Stimulated activated CD8-positive, alpha-beta memory T cell treated with anti-CD3 and anti-CD28 coated beads, Interleukin-7, amount 100 ng/mL, for 1 hour (primary cell): ENCODE results near the gene VTI1A.
"Not testable (repeated sequence)": the region's sequence is repeated elsewhere in the genome, so short reads cannot be mapped to it uniquely, and the experiment has no call there.

ENCODE experiments used
- DNase-seq, 2 donors: peaks; one replicate each; pipeline ENCODE4 v3.0.0-alpha.2; 2020; ENCODE audit warnings: low read depth in 2 of 2

The VTI1A gene

GRCh38 chr10:112507046-112507445, 60.0 kb downstream of the VTI1A start:
- no peak for DNase-seq

- no peak for DNase-seq
These were observed 61.0 kb downstream of the VTI1A start for GRCh38 chr10:112507988-112508387.

GRCh38 chr10:112509558-112510291, 62.7 kb downstream of the VTI1A start:
- DNase-seq, result no peak

- no peak for DNase-seq
These were observed 63.4 kb downstream of the VTI1A start for GRCh38 chr10:112510384-112510783.

DNA sequence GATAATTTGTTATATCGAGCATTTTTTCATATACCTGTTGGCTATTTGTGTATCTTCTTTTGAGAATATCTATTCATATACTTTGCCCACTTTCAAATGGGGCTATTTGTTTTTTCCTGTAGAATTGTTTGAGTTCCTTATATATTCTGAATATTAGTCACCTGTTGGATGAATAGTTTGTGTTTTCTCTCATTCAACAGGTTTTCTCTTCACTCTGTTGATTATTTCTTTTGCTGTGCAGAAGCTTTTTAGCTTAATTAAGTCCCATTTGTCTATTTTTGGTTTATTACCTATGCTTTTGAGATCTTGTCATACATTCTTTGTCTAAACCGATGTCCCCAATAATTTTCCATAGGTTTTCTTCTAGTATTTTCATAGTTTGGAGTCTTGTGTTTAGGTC, 65.3 kb downstream of the VTI1A start:
- DNase-seq, result no peak

GRCh38 chr10:112515126-112515525, 68.1 kb downstream of the VTI1A start:
- DNase-seq, result no peak

DNA sequence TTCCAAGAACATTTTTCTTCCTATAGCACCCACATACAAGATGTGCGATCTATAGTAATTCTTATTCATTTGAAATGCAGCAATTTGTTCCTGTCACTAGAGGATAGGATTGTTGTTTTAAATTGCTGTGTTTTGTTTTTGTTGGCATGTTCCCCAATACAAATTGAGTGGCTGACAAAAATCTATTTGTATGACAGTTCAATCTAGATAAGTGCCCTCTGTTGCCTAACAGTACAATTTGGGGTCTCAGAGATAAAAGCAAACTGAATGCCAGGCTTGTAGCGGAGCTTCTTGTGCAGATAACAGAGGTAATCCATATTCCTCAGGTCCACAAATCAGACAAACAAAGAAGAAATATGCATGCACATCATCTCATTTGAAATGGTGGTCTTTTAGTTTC, 68.8 kb downstream of the VTI1A start:
- no peak for DNase-seq

DNA sequence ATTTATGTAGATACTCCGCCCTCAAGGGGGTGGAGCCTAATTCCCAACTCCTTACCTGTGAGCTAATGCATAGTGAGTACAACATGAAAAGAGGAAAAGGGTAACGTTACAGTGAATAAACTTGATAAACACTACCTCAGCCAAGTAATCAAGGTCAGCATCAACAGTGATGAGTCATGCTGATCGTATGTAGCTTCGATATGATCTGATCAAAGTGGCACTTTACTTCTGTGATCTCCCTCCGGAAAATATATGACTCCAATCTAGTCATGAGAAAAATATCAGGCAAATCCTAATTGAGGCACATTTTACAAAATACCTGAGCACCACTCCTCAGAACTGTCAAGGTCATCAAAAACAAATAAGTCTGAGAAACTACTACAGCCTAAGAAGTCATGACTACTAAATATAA, 70.4 kb downstream of the VTI1A start:
- no peak for DNase-seq

DNA sequence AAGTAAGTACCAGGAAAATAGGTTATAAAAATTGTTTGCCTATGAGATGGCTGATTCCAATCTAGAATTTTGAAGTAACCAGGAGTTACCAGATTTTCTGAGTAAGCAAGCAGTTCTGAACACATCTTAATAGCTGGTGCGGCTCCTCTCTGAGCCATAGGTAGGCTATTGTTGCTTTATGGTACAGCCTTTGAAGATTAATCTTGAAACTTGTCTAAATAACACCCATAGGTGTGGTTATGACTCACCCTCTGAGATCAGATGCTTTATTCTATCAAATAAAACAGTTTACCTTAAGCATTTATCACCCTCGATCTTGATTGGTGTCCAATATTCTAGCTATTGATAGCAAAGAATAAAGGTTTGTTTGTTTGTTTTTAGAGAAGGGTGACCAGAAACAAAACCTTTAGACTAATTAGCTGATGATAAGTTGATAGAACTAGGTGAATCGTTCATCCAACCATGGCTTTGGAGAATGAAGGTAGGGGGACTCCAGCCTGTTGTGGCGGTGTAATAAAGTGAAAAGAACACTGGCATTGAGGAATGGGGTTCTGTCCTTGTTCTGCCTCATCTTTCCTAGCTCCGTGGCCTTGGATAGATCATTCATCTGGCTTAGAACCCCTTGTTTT, 72.2 kb downstream of the VTI1A start:
- no peak for DNase-seq

- DNase-seq, result no peak
These were observed 73.9 kb downstream of the VTI1A start for GRCh38 chr10:112520914-112521313.

GRCh38 chr10:112524641-112525040, 77.6 kb downstream of the VTI1A start:
- DNase-seq, result no peak

- DNase-seq, result no peak
These were observed 78.2 kb downstream of the VTI1A start for GRCh38 chr10:112525200-112525599.

DNA sequence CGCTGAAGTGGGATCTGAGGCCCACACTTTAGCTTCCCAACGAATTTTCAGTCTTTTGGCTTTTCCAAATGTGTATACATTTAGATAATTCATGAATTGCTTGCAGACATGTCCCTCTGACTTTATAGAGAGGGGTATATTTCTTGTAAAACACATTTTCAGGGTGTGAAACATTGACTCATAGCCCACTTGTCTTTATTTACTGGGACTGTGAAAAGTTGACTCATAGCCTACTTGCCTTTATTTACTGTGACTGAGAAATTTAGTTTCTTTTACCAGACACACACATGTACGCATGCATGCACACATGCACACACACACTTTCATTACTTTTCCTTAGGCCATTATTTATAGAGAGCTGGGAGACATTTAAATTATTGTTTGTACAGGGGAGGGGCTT, 79.1 kb downstream of the VTI1A start:
- DNase-seq, result no peak

GRCh38 chr10:112526906-112527305, 79.9 kb downstream of the VTI1A start:
- no peak for DNase-seq

DNA sequence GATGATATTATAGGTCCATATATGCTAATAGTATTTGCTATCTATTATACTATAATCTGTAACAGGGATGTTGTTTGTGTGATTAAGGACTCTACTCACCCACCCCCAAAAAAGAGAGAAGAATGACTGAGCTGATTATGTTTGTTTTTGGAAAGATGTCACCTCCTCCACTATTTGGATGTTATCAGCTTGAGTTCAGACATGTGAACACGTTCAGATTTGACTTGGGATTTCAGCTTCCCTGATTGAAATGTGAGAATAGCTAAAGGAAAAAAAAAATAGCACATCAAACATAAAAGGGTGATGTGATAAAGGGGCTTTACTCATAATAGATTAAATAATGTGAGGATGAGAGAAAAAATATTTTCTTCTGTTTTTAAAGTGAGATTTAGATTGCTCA, 81.2 kb downstream of the VTI1A start:
- DNase-seq, result no peak

DNA sequence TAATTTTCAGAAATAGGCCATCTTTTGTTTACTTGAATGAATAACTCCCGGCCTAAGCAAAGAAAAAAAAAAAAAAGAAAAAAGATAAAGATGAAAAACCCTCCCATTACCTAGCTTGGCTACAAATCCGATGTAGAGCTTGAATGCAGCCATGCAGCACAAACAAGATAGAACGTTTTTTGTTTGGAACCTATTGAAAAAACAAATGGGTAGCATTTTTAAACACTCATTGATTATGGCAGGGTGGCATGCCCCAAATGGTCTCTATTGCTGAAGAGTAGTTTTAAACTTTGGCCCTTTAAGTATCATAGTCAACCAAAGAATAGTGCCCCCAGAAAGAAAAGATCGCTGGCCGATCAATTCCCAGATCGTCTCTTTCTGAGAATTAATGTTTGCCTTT, 84.4 kb downstream of the VTI1A start:
- DNase-seq, result no peak

DNA sequence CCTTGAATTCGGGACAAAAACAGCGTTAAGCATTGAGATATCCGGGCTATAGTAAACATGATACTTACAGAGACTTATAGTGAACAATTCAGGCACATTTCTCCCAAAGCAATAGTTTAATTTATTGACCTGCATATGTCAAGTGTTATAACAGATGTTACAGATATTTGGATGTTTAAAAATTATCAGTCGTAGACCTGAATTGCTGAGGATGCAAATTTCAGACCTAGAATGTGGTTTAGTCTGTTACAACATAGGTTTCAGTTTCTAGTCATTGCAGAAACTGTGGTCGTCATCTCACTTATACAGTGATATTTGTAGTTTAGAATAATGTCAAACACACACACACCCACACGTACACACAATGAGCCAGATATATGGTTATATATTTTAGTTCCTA, 85.2 kb downstream of the VTI1A start:
- DNase-seq, result no peak

DNA sequence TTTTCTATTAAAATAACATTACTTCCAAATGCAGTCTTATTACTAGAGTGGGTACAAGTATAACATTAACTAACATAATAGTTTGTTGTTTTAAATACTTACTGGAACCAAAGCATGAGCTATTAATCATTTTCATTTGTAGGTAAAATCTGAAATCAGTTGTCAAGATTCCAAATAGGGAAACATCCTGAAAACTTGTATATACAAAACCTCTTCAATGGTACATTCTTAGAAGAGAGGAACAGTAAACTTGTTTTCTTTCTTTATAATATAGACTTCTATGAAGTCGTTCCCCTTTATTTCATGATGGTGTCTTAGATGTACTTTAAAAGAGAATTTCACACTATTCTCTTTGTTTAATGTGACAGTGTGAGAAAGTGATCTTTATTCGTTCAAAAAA, 85.9 kb downstream of the VTI1A start:
- DNase-seq, result no peak

GRCh38 chr10:112533916-112534315, 86.9 kb downstream of the VTI1A start:
- no peak for DNase-seq

GRCh38 chr10:112535531-112535951, 88.5 kb downstream of the VTI1A start:
- DNase-seq, result no peak

GRCh38 chr10:112536663-112537062, 89.6 kb downstream of the VTI1A start:
- no peak for DNase-seq

DNA sequence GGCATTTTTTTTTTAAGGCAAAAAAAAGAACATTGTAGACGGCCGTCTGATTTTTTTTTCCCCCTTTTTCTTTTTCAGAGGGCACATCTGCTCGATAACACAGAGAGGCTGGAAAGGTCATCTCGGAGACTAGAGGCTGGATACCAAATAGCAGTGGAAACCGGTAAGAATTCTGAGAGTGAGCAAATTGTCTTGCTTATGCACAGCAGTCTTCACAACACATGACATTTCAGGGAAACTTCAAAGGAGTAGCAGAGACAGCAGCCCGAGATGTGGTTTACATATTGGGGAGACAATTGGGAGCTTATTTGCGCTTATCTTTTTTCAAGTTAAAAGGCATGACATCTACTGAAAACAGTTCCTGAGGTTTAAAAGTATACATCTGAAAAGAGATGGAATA, 91.2 kb downstream of the VTI1A start:
- DNase-seq, result no peak

- no peak for DNase-seq
These were observed 92.3 kb downstream of the VTI1A start for GRCh38 chr10:112539340-112539739.

DNA sequence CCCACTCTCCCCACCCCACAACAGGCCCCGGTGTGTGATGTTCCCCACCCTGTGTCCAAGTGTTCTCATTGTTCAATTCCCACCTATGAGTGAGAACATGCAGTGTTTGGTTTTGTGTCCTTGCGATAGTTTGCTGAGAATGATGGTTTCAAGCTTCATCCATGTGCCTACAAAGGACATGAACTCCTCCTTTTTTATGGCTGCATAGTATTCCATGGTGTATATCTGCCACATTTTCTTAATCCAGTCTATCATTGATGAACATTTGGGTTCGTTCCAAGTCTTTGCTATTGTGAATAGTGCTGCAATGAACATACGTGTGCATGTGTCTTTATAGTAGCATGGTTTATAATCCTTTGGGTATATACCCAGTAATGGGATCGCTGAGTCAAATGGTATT, 95.8 kb downstream of the VTI1A start:
- DNase-seq, result not testable (repeated sequence)
